DOHH2 (cell line): Measurements from ENCODE around the gene DPP6.

Source experiments
- H3F3A ChIP-seq: fragments of 200-600 bp; sonication (generic), shearing (Covaris generic); 2 replicates; pipeline ENCODE4 v1.6.0; 2016; ENCODE audit warnings: antibody characterized with exemption, mild to moderate bottlenecking; ENCODE audit not compliant: control insufficient read depth, insufficient read depth
- H3K27ac ChIP-seq: fragments of 200-600 bp; sonication (generic); 2 replicates; pipeline ENCODE4 v1.5.1; 2014; ENCODE audit warnings: low read depth, mild to moderate bottlenecking, low read length, moderate library complexity
- H3K27me3 ChIP-seq: fragments of 200-600 bp; sonication (generic); 2 replicates; pipeline ENCODE4 v1.6.1; 2014; ENCODE audit warnings: mild to moderate bottlenecking, low read length, mixed read lengths; ENCODE audit not compliant: control insufficient read depth
- H3K36me3 ChIP-seq: fragments of 200-600 bp; sonication (generic); 2 replicates; pipeline ENCODE4 v1.6.1; 2014; ENCODE audit warnings: mild to moderate bottlenecking, low read length, moderate library complexity, mixed read lengths; ENCODE audit not compliant: control insufficient read depth
- H3K4me1 ChIP-seq: fragments of 200-600 bp; sonication (generic); 2 replicates; pipeline ENCODE4 v1.6.1; 2014; ENCODE audit warnings: mild to moderate bottlenecking, low read length, mixed read lengths; ENCODE audit not compliant: control insufficient read depth
- H3K4me2 ChIP-seq: fragments of 200-600 bp; sonication (generic); 2 replicates; pipeline ENCODE4 v1.6.0; 2014; ENCODE audit warnings: mild to moderate bottlenecking, low read length, moderate library complexity
- H3K4me3 ChIP-seq: fragments of 200-600 bp; sonication (generic); 2 replicates; pipeline ENCODE4 v1.5.1; 2014; ENCODE audit warnings: mild to moderate bottlenecking, low read length, mixed read lengths
- H3K79me2 ChIP-seq: fragments of 200-600 bp; sonication (generic); 2 replicates; pipeline ENCODE4 v1.6.1; 2014; ENCODE audit warnings: mild to moderate bottlenecking, low read length, mixed read lengths; ENCODE audit not compliant: control insufficient read depth
- H3K9me2 ChIP-seq: fragments of 200-600 bp; sonication (generic); replicated peaks from 2 replicates; pipeline ENCODE4 v1.6.1; 2014; ENCODE audit warnings: mild to moderate bottlenecking, low read length, mixed read lengths; ENCODE audit not compliant: control insufficient read depth
- H3K9me3 ChIP-seq: fragments of 200-600 bp; sonication (generic); 2 replicates; pipeline ENCODE4 v1.6.1; 2014; ENCODE audit warnings: antibody characterized with exemption, low read length, mixed read lengths; ENCODE audit not compliant: control insufficient read depth, insufficient read depth
- H4K20me1 ChIP-seq: fragments of 200-600 bp; sonication (generic); 2 replicates; pipeline ENCODE4 v1.6.0; 2014; ENCODE audit warnings: low read depth, mild to moderate bottlenecking, antibody characterized with exemption, low read length, moderate library complexity; ENCODE audit not compliant: control insufficient read depth, insufficient read depth
- CTCF ChIP-seq: fragments of 200-600 bp; sonication (generic); IDR thresholded peaks from one replicate; pipeline ENCODE4 v1.5.1; 2014; ENCODE audit warnings: antibody characterized with exemption, mild to moderate bottlenecking, low read depth, low read length; ENCODE audit not compliant: poor library complexity, severe bottlenecking
- EZH2phosphoT487 ChIP-seq: fragments of 200-600 bp; sonication (generic); IDR thresholded peaks from 2 replicates; pipeline ENCODE4 v1.6.1; 2017; ENCODE audit warnings: borderline replicate concordance, mild to moderate bottlenecking, antibody characterized with exemption, low read length, moderate library complexity, mixed read lengths

Gene DPP6

GRCh38 chr7:154627646-154628290, 575.6 kb downstream of the DPP6 start:
- H3K4me1 ChIP-seq = no peaks in the 10 kb centered on the region
- no peaks in the 10 kb centered on the region for H3F3A ChIP-seq
- H3K79me2 ChIP-seq = no peaks in the 10 kb centered on the region
- no peak overlapping the region for H3K4me3 ChIP-seq
- no peaks in the 10 kb centered on the region for H3K9me3 ChIP-seq
- no peaks in the 10 kb centered on the region for H4K20me1 ChIP-seq
- TF ChIP-seq EZH2phosphoT487 (no peak), CTCF (no peak)
- no peaks in the 10 kb centered on the region for H3K36me3 ChIP-seq
- no peaks in the 10 kb centered on the region for H3K27me3 ChIP-seq
- no peak overlapping the region for H3K27ac ChIP-seq
- no peaks in the 10 kb centered on the region for H3K9me2 ChIP-seq
- no peak overlapping the region for H3K4me2 ChIP-seq

- TF ChIP-seq CTCF = no peak
- TF ChIP-seq EZH2phosphoT487 = no peak
- H3K27ac ChIP-seq = no peak overlapping the region
- no peaks in the 10 kb centered on the region for H3K9me2 ChIP-seq
- H3K36me3 ChIP-seq = no peaks in the 10 kb centered on the region
- no peak overlapping the region for H3K4me2 ChIP-seq
- no peaks in the 10 kb centered on the region for H3K27me3 ChIP-seq
- no peaks in the 10 kb centered on the region for H3K4me1 ChIP-seq
- no peaks in the 10 kb centered on the region for H3K79me2 ChIP-seq
- H3K4me3 ChIP-seq = no peak overlapping the region
- no peaks in the 10 kb centered on the region for H3F3A ChIP-seq
- no peaks in the 10 kb centered on the region for H4K20me1 ChIP-seq
- no peaks in the 10 kb centered on the region for H3K9me3 ChIP-seq
These were observed 576.4 kb downstream of the DPP6 start for GRCh38 chr7:154628556-154628955.

- Histone ChIP-seq H3K27ac (no peak overlapping the region), H3K4me3 (no peak overlapping the region)
These were observed 579.0 kb downstream of the DPP6 start for GRCh38 chr7:154631162-154631561.

More at GRCh38 chr7:154631162-154631561, 579.0 kb downstream of the DPP6 start:
- H3F3A ChIP-seq = no peaks in the 10 kb centered on the region
- no peak for TF ChIP-seq CTCF
- TF ChIP-seq EZH2phosphoT487 = no peak
- no peak overlapping the region for H3K4me2 ChIP-seq
- H3K27me3 ChIP-seq = no peaks in the 10 kb centered on the region
- H3K9me2 ChIP-seq = no peaks in the 10 kb centered on the region
- H4K20me1 ChIP-seq = no peaks in the 10 kb centered on the region
- no peaks in the 10 kb centered on the region for H3K9me3 ChIP-seq
- H3K79me2 ChIP-seq = no peaks in the 10 kb centered on the region
- no peaks in the 10 kb centered on the region for H3K36me3 ChIP-seq
- H3K4me1 ChIP-seq = no peaks in the 10 kb centered on the region
